Smooth muscle cell (in vitro differentiated cells): ENCODE data around the gene OR4K5. TPM values are rescaled to one million over a fixed set of nuclear protein-coding genes. Genes with fewer than 3 reads are reported as not detected.

Experiments
- DNase-seq: peaks from one replicate; lab custom pipeline; 2025; ENCODE audit not compliant: unreplicated experiment; lab: John Stamatoyannopoulos, UW
- H2AFZ ChIP-seq: fragments of 200-600 bp; sonication (generic); 2 replicates; pipeline ENCODE4 v1.6.0; 2016; ENCODE audit warnings: antibody characterized with exemption, low read depth, mild to moderate bottlenecking
- H3F3A ChIP-seq: fragments of 200-600 bp; sonication (generic); 2 replicates; pipeline ENCODE4 v1.6.0; 2017; ENCODE audit warnings: antibody characterized with exemption, low read depth
- H3K27ac ChIP-seq: fragments of 200-600 bp; sonication (generic); 2 replicates; pipeline ENCODE4 v1.5.1; 2016; ENCODE audit warnings: low read depth, mild to moderate bottlenecking
- H3K27me3 ChIP-seq: fragments of 200-600 bp; sonication (generic); 2 replicates; pipeline ENCODE4 v1.6.1; 2016; ENCODE audit warnings: low read depth, mild to moderate bottlenecking
- H3K36me3 ChIP-seq: fragments of 200-600 bp; sonication (generic); 2 replicates; pipeline ENCODE4 v1.5.1; 2016; ENCODE audit warnings: low read depth
- H3K4me1 ChIP-seq: fragments of 200-600 bp; sonication (generic); 2 replicates; pipeline ENCODE4 v1.5.1; 2016; ENCODE audit warnings: low read depth
- H3K4me2 ChIP-seq: fragments of 200-600 bp; sonication (generic); 2 replicates; pipeline ENCODE4 v1.6.0; 2016; ENCODE audit warnings: mild to moderate bottlenecking
- H3K4me3 ChIP-seq: fragments of 200-600 bp; sonication (generic); 2 replicates; pipeline ENCODE4 v1.5.1; 2016; ENCODE audit warnings: mild to moderate bottlenecking
- H3K79me2 ChIP-seq: fragments of 200-600 bp; sonication (generic); 2 replicates; pipeline ENCODE4 v1.6.0; 2016; ENCODE audit warnings: low read depth, mild to moderate bottlenecking
- H3K9ac ChIP-seq: fragments of 200-600 bp; sonication (generic); 2 replicates; pipeline ENCODE4 v1.6.0; 2016; ENCODE audit warnings: low read depth
- H3K9me3 ChIP-seq: fragments of 200-600 bp; sonication (generic); replicated peaks from 2 replicates; pipeline ENCODE4 v1.5.1; 2016; ENCODE audit warnings: low read depth
- H4K20me1 ChIP-seq: fragments of 200-600 bp; sonication (generic); 2 replicates; pipeline ENCODE4 v1.6.0; 2016; ENCODE audit warnings: low read depth
- WGBS: methylation state at CpG from one replicate; pipeline ENCODE4 v1.1.7; 2016; ENCODE audit warnings: low lambda C conversion rate; 5-methylcytosine and 5-hydroxymethylcytosine counted together
- polyA plus RNA-seq: library from polyadenylated mRNA; unstranded; fragments of >200 nt; fragmentation: Nextera tagmentation; extraction: Ambion mirVana; gene quantifications from 2 replicates; pipeline ENCODE4 v1.2.1, GENCODE V29; 2016
- total RNA-seq: library from RNA; depleted of rRNA; stranded (reverse); fragments of >200 nt; gene quantifications from 2 replicates; pipeline ENCODE4 v1.2.3, GENCODE V29; 2014
- TF ChIP-seq, protein P1 (sequence below): fragments of 200-600 bp; sonication (generic); IDR thresholded peaks from 2 replicates; pipeline ENCODE4 v1.5.1; 2017; ENCODE audit warnings: borderline replicate concordance, mild to moderate bottlenecking, antibody characterized with exemption; ENCODE audit not compliant: insufficient read depth, poor library complexity, severe bottlenecking

Gene OR4K5
- total and polyA plus RNA-seq, 2 experiments from 2014 or later: not detected

DNA sequence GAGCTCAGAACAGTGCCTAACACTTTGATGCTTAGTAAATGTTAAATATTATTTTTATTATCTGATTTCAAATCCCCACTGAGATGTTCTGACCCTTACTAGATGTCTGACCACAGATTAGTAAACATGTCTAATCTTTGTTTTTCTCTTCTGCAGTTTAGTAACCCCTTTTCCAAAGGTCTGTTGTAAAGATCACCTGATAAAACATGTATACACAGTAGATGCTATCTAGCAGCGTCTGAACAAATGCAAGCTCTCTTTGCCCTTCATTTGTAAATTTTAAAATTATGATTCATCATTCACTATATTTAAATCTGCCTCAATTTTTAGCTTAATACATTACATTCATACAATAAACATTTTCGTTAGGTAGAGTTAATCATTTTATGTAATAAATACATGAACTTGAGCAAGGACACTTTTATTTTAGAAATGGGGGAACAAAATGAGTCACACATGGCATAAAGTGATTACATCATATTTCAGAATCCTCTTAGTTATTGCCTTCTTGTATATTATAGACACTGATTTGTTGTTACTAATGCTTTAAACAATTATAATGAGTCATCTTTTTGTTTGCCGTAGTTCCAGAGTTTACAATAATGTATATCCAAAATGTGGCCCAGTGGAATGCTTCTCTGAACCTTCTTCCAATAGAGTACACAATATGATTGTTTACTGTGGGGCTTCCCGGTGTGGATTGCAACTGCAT lies 1.7 kb upstream of the OR4K5 start:
- H3K79me2 ChIP-seq: no peaks in the 10 kb centered on the region
- DNase-seq: no peak
- no peak overlapping the region for H2AFZ ChIP-seq
- H3K27ac ChIP-seq: no peak overlapping the region
- no peaks in the 10 kb centered on the region for H3K36me3 ChIP-seq
- no peak overlapping the region for H3K4me2 ChIP-seq
- H3K9me3 ChIP-seq: peaks cover 27% of the 10 kb centered on the region
- TF ChIP-seq, protein P1, sequence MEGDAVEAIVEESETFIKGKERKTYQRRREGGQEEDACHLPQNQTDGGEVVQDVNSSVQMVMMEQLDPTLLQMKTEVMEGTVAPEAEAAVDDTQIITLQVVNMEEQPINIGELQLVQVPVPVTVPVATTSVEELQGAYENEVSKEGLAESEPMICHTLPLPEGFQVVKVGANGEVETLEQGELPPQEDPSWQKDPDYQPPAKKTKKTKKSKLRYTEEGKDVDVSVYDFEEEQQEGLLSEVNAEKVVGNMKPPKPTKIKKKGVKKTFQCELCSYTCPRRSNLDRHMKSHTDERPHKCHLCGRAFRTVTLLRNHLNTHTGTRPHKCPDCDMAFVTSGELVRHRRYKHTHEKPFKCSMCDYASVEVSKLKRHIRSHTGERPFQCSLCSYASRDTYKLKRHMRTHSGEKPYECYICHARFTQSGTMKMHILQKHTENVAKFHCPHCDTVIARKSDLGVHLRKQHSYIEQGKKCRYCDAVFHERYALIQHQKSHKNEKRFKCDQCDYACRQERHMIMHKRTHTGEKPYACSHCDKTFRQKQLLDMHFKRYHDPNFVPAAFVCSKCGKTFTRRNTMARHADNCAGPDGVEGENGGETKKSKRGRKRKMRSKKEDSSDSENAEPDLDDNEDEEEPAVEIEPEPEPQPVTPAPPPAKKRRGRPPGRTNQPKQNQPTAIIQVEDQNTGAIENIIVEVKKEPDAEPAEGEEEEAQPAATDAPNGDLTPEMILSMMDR: no peak
- H4K20me1 ChIP-seq: no peaks in the 10 kb centered on the region
- H3F3A ChIP-seq: no peaks in the 10 kb centered on the region
- H3K9ac ChIP-seq: no peak overlapping the region
- H3K4me1 ChIP-seq: no peaks in the 10 kb centered on the region
- H3K4me3 ChIP-seq: no peak overlapping the region
- WGBS: 50% methylated on average over 4 of the region's 4 CpGs
- no peaks in the 10 kb centered on the region for H3K27me3 ChIP-seq

- Histone ChIP-seq H4K20me1 (no peaks in the 10 kb centered on the region), H3K36me3 (no peaks in the 10 kb centered on the region), H3K4me1 (no peaks in the 10 kb centered on the region), H3K79me2 (no peaks in the 10 kb centered on the region), H3K9ac (no peak within 1 kb of the TSS), H3K4me3 (no peak within 1 kb of the TSS), H3K9me3 (peaks cover 16% of the 10 kb centered on the region), H2AFZ (no peak within 1 kb of the TSS), H3K27me3 (no peaks in the 10 kb centered on the region), H3K4me2 (no peak within 1 kb of the TSS), H3K27ac (no peak within 1 kb of the TSS), H3F3A (no peaks in the 10 kb centered on the region)
- DNase-seq: no peak
- 62% methylated on average over 3 of the region's 3 CpGs for WGBS
- TF ChIP-seq, protein P1: no peak
These were observed 10.2 kb downstream of the OR4K5 start, which contains the start of gene OR4K1 for GRCh38 chr14:19930617-19931016. OR4K1 (plus strand) TSS chr14:19930917; CDS start chr14:19935667, 4,750 bp downstream.

DNA sequence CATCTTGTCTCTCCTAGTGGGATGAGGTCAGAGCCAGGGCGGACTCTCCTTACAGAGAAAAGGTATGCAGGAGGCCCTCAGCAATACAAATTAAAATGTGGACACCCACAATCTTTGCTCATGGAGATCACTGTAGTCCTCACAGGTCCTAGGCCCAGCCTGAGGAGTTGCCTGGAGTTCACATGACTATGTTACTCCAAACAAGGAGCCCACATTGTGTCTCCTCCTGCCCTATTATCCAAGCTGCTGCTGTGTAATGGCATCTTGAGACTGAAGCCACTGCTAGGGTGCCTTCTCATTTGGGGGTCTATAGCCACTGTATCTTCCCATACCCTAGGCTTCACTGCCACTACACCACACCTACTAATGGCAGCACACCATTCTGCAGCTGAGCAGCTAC lies 21.3 kb downstream of the OR4K5 start:
- no peak overlapping the region for H3K4me2 ChIP-seq
- no peak for DNase-seq

More for the DNA sequence above, 21.3 kb downstream of the OR4K5 start:
- H3K9ac ChIP-seq: no peak overlapping the region
- no peak overlapping the region for H3K4me3 ChIP-seq
- H3K27me3 ChIP-seq: no peaks in the 10 kb centered on the region
- no peaks in the 10 kb centered on the region for H4K20me1 ChIP-seq
- TF ChIP-seq, protein P1: no peak
- no peak overlapping the region for H2AFZ ChIP-seq
- H3K79me2 ChIP-seq: no peaks in the 10 kb centered on the region
- no peak overlapping the region for H3K27ac ChIP-seq
- 54% methylated on average over 1 of the region's 1 CpG for WGBS
- H3K36me3 ChIP-seq: no peaks in the 10 kb centered on the region
- no peaks in the 10 kb centered on the region for H3K4me1 ChIP-seq
- peaks cover 24% of the 10 kb centered on the region for H3K9me3 ChIP-seq
- H3F3A ChIP-seq: no peaks in the 10 kb centered on the region
